ENCODE measurements around the gene DNM3.

DNA sequence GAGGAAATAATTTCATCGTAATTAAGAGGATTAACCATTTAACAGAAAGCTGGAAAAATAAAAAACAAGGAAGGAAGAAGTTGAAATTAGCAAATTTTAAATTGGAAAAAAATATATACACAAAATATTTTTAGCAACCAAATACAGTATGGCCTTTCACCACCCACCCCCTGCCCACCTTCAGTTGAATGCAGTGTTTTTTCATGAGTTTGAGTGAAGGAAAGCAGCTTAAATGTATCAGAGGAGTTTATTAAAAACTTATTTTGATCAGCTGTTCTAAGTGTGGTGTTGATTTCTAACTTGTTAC is 249.2 kb downstream of the DNM3 start:
- TF ChIP-seq EZH2phosphoT487 (IDR thresholded peaks at IDR 0.05; ENCODE audit: borderline replicate concordance, low read depth) (no peak), SIN3A (IDR thresholded peaks at IDR 0.05; ENCODE audit: borderline replicate concordance, low read depth, low read length) (no peak), TAF1 (IDR thresholded peaks at IDR 0.05; ENCODE audit: borderline replicate concordance, low read depth, low read length) (no peak), JUND (IDR thresholded peaks at IDR 0.05) (no peak)
- TF ChIP-seq, protein P1, sequence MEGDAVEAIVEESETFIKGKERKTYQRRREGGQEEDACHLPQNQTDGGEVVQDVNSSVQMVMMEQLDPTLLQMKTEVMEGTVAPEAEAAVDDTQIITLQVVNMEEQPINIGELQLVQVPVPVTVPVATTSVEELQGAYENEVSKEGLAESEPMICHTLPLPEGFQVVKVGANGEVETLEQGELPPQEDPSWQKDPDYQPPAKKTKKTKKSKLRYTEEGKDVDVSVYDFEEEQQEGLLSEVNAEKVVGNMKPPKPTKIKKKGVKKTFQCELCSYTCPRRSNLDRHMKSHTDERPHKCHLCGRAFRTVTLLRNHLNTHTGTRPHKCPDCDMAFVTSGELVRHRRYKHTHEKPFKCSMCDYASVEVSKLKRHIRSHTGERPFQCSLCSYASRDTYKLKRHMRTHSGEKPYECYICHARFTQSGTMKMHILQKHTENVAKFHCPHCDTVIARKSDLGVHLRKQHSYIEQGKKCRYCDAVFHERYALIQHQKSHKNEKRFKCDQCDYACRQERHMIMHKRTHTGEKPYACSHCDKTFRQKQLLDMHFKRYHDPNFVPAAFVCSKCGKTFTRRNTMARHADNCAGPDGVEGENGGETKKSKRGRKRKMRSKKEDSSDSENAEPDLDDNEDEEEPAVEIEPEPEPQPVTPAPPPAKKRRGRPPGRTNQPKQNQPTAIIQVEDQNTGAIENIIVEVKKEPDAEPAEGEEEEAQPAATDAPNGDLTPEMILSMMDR (IDR thresholded peaks at IDR 0.05), result no peak
- TF ChIP-seq, protein P2, sequence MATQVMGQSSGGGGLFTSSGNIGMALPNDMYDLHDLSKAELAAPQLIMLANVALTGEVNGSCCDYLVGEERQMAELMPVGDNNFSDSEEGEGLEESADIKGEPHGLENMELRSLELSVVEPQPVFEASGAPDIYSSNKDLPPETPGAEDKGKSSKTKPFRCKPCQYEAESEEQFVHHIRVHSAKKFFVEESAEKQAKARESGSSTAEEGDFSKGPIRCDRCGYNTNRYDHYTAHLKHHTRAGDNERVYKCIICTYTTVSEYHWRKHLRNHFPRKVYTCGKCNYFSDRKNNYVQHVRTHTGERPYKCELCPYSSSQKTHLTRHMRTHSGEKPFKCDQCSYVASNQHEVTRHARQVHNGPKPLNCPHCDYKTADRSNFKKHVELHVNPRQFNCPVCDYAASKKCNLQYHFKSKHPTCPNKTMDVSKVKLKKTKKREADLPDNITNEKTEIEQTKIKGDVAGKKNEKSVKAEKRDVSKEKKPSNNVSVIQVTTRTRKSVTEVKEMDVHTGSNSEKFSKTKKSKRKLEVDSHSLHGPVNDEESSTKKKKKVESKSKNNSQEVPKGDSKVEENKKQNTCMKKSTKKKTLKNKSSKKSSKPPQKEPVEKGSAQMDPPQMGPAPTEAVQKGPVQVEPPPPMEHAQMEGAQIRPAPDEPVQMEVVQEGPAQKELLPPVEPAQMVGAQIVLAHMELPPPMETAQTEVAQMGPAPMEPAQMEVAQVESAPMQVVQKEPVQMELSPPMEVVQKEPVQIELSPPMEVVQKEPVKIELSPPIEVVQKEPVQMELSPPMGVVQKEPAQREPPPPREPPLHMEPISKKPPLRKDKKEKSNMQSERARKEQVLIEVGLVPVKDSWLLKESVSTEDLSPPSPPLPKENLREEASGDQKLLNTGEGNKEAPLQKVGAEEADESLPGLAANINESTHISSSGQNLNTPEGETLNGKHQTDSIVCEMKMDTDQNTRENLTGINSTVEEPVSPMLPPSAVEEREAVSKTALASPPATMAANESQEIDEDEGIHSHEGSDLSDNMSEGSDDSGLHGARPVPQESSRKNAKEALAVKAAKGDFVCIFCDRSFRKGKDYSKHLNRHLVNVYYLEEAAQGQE (IDR thresholded peaks at IDR 0.05; ENCODE audit: low read depth, low read length), result no peak
- TF ChIP-seq, protein P3, sequence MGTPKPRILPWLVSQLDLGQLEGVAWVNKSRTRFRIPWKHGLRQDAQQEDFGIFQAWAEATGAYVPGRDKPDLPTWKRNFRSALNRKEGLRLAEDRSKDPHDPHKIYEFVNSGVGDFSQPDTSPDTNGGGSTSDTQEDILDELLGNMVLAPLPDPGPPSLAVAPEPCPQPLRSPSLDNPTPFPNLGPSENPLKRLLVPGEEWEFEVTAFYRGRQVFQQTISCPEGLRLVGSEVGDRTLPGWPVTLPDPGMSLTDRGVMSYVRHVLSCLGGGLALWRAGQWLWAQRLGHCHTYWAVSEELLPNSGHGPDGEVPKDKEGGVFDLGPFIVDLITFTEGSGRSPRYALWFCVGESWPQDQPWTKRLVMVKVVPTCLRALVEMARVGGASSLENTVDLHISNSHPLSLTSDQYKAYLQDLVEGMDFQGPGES (IDR thresholded peaks at IDR 0.05; ENCODE audit: low read depth, low read length), result no peak
